WTC11 (cell line): ENCODE data around the gene RGS6.

Experiments
- CBFB ChIP-seq: sonication (generic); formaldehyde crosslinking; IDR thresholded peaks from 2 replicates; pipeline ENCODE4 v1.8.1; 2022; ENCODE audit warnings: mild to moderate bottlenecking, low read depth, missing genetic modification reagents
- CREM ChIP-seq: sonication (generic); formaldehyde crosslinking; IDR thresholded peaks from 2 replicates; pipeline ENCODE4 v1.8.1; 2022; ENCODE audit warnings: mild to moderate bottlenecking, missing genetic modification reagents, moderate library complexity
- CTCF ChIP-seq: fragments of 200-600 bp; IDR thresholded peaks from 2 replicates; pipeline ENCODE4 v1.8.0; 2022; ENCODE audit warnings: antibody characterized with exemption
- ELF4 ChIP-seq: sonication (generic); formaldehyde crosslinking; IDR thresholded peaks from 2 replicates; pipeline ENCODE4 v1.8.1; 2022; ENCODE audit warnings: low read depth, mild to moderate bottlenecking, moderate library complexity, missing genetic modification reagents
- FOXJ3 ChIP-seq: sonication (generic); formaldehyde crosslinking; IDR thresholded peaks from 2 replicates; pipeline ENCODE4 v1.9.0; 2021; ENCODE audit warnings: missing genetic modification reagents, mild to moderate bottlenecking, borderline replicate concordance
- FOXP1 ChIP-seq: sonication (generic); formaldehyde crosslinking; IDR thresholded peaks from 2 replicates; pipeline ENCODE4 v1.8.0; 2022; ENCODE audit warnings: missing genetic modification reagents, mild to moderate bottlenecking, moderate library complexity, borderline replicate concordance
- FOXP4 ChIP-seq: sonication (generic); formaldehyde crosslinking; IDR thresholded peaks from 2 replicates; pipeline ENCODE4 v1.8.0; 2022; ENCODE audit warnings: mild to moderate bottlenecking, missing genetic modification reagents
- JUN ChIP-seq: sonication (generic); formaldehyde crosslinking; IDR thresholded peaks from 2 replicates; pipeline ENCODE4 v1.8.0; 2023; ENCODE audit warnings: mild to moderate bottlenecking, missing genetic modification reagents
- MLX ChIP-seq: sonication (generic); formaldehyde crosslinking; IDR thresholded peaks from 2 replicates; pipeline ENCODE4 v1.8.1; 2023; ENCODE audit warnings: mild to moderate bottlenecking, missing genetic modification reagents, moderate library complexity
- SP1 ChIP-seq: sonication (generic); formaldehyde crosslinking; conservative IDR thresholded peaks from 2 replicates; pipeline ENCODE4 v1.8.1; 2022; ENCODE audit warnings: missing genetic modification reagents
- STAT6 ChIP-seq: sonication (generic); formaldehyde crosslinking; conservative IDR thresholded peaks from 2 replicates; pipeline ENCODE4 v1.8.1; 2023; ENCODE audit warnings: mild to moderate bottlenecking, low read depth, missing genetic modification reagents, moderate library complexity
- USF2 ChIP-seq: sonication (generic); formaldehyde crosslinking; IDR thresholded peaks from 2 replicates; pipeline ENCODE4 v1.8.1; 2023; ENCODE audit warnings: mild to moderate bottlenecking, missing genetic modification reagents, moderate library complexity
- ZNF425 ChIP-seq: fragments of 250-450 bp; sonication (Bioruptor Pico); conservative IDR thresholded peaks from 2 replicates; pipeline ENCODE4 v1.9.0; 2021; ENCODE audit warnings: mild to moderate bottlenecking
- ZNF671 ChIP-seq: fragments of 250-450 bp; sonication (Bioruptor Pico); IDR thresholded peaks from 2 replicates; pipeline ENCODE4 v1.8.0; 2021; ENCODE audit warnings: mild to moderate bottlenecking

GRCh38 chr14:72123755-72124154 lies 191.5 kb downstream of the RGS6 start:
- no peak for TF ChIP-seq ZNF671 (CRISPR knock-in tag)
- TF ChIP-seq CBFB (CRISPR knock-in tag), result no peak
- TF ChIP-seq FOXP4 (CRISPR knock-in tag), result no peak
- no peak for TF ChIP-seq CTCF
- TF ChIP-seq FOXP1 (CRISPR knock-in tag), result no peak
- no peak for TF ChIP-seq ELF4
- TF ChIP-seq SP1 (CRISPR knock-in tag), result no peak
- no peak for TF ChIP-seq USF2
- no peak for TF ChIP-seq FOXJ3
- no peak for TF ChIP-seq MLX (CRISPR knock-in tag)
- TF ChIP-seq STAT6 (CRISPR knock-in tag), result no peak
- no peak for TF ChIP-seq ZNF425 (CRISPR knock-in tag)
- TF ChIP-seq CREM, result no peak
- no peak for TF ChIP-seq JUN (CRISPR knock-in tag)
